WTC11 (cell line): ENCODE results near the gene ZNF341. TPM values are rescaled to one million over a fixed set of nuclear protein-coding genes. Genes with fewer than 3 reads are reported as not detected.

Experiments
- ATAC-seq: fragments of 200-7000 bp; cut with Tn5 transposase; 2 replicates; pipeline ENCODE4 v1.10.0; 2021; ENCODE audit warnings: mild to moderate bottlenecking, moderate library complexity
- CTCF ChIA-PET: fragments of 300-600 bp; sonication (Branson Sonifier 250); formaldehyde crosslinking; loops from one replicate; lab custom pipeline; 2021; ENCODE audit warnings: antibody characterized with exemption; lab: Charles Lee
- POLR2A ChIA-PET: fragments of 350-600 bp; sonication (Branson Sonifier 250); formaldehyde crosslinking; loops from one replicate; lab custom pipeline; 2021; ENCODE audit warnings: antibody characterized with exemption; lab: Charles Lee
- DNase-seq: peaks from one replicate; pipeline ENCODE4 v3.0.0; 2021; ENCODE audit warnings: low spot score
- H3K27ac Mint-ChIP-seq: 2 replicates; pipeline ENCODE4 v1.8.0; 2021; ENCODE audit warnings: mixed read lengths
- H3K27me3 Mint-ChIP-seq: 2 replicates; pipeline ENCODE4 v1.8.0; 2021; ENCODE audit warnings: low read depth, mild to moderate bottlenecking, moderate library complexity, mixed read lengths
- H3K36me3 Mint-ChIP-seq: 2 replicates; pipeline ENCODE4 v1.8.0; 2021; ENCODE audit warnings: mixed read lengths
- H3K4me1 Mint-ChIP-seq: 2 replicates; pipeline ENCODE4 v1.8.0; 2022; ENCODE audit warnings: mixed read lengths
- H3K4me3 Mint-ChIP-seq: 2 replicates; pipeline ENCODE4 v1.8.0; 2021; ENCODE audit warnings: mild to moderate bottlenecking, moderate library complexity, mixed read lengths
- H3K9me3 Mint-ChIP-seq: 2 replicates; pipeline ENCODE4 v1.8.0; 2021; ENCODE audit warnings: mixed read lengths
- AFF4 ChIP-seq: sonication (generic); formaldehyde crosslinking; IDR thresholded peaks from 2 replicates; pipeline ENCODE4 v1.8.1; 2023; ENCODE audit warnings: mild to moderate bottlenecking, missing genetic modification reagents, borderline replicate concordance
- E2F1 ChIP-seq: sonication (generic); formaldehyde crosslinking; IDR thresholded peaks from 2 replicates; pipeline ENCODE4 v1.8.0; 2022; ENCODE audit warnings: mild to moderate bottlenecking, missing genetic modification reagents
- E2F4 ChIP-seq: sonication (generic); formaldehyde crosslinking; IDR thresholded peaks from 2 replicates; pipeline ENCODE4 v1.8.1; 2022; ENCODE audit warnings: low read depth, mild to moderate bottlenecking, moderate library complexity, missing genetic modification reagents, borderline replicate concordance
- ELF4 ChIP-seq: sonication (generic); formaldehyde crosslinking; IDR thresholded peaks from 2 replicates; pipeline ENCODE4 v1.8.1; 2022; ENCODE audit warnings: low read depth, mild to moderate bottlenecking, moderate library complexity, missing genetic modification reagents
- ETV6 ChIP-seq: sonication (generic); formaldehyde crosslinking; IDR thresholded peaks from 2 replicates; pipeline ENCODE4 v1.8.1; 2022; ENCODE audit warnings: mild to moderate bottlenecking, missing genetic modification reagents
- FOXP1 ChIP-seq: sonication (generic); formaldehyde crosslinking; IDR thresholded peaks from 2 replicates; pipeline ENCODE4 v1.8.0; 2022; ENCODE audit warnings: missing genetic modification reagents, mild to moderate bottlenecking, moderate library complexity, borderline replicate concordance
- FOXP4 ChIP-seq: sonication (generic); formaldehyde crosslinking; IDR thresholded peaks from 2 replicates; pipeline ENCODE4 v1.8.0; 2022; ENCODE audit warnings: mild to moderate bottlenecking, missing genetic modification reagents
- GRHL2 ChIP-seq: fragments of 250-450 bp; sonication (Bioruptor Pico); IDR thresholded peaks from 2 replicates; pipeline ENCODE4 v1.8.0; 2022; ENCODE audit warnings: mild to moderate bottlenecking, moderate library complexity; ENCODE audit not compliant: insufficient replicate concordance, severe bottlenecking
- NFATC4 ChIP-seq: fragments of 250-450 bp; sonication (Bioruptor Pico); IDR thresholded peaks from 2 replicates; pipeline ENCODE4 v1.9.0; 2021; ENCODE audit warnings: mild to moderate bottlenecking
- NFE2L1 ChIP-seq: sonication (generic); formaldehyde crosslinking; IDR thresholded peaks from 2 replicates; pipeline ENCODE4 v1.8.1; 2023; ENCODE audit warnings: missing genetic modification reagents
- NR1H2 ChIP-seq: sonication (generic); formaldehyde crosslinking; IDR thresholded peaks from 2 replicates; pipeline ENCODE4 v1.9.0; 2021; ENCODE audit warnings: mild to moderate bottlenecking, moderate library complexity, missing genetic modification reagents
- NR2C2 ChIP-seq: sonication (generic); formaldehyde crosslinking; IDR thresholded peaks from 2 replicates; pipeline ENCODE4 v1.8.0; 2022; ENCODE audit warnings: mild to moderate bottlenecking, missing genetic modification reagents
- PREB ChIP-seq: sonication (generic); formaldehyde crosslinking; IDR thresholded peaks from 2 replicates; pipeline ENCODE4 v1.8.1; 2022; ENCODE audit warnings: mild to moderate bottlenecking, missing genetic modification reagents, moderate library complexity, borderline replicate concordance
- RORB ChIP-seq: fragments of 250-450 bp; sonication (Bioruptor Pico); IDR thresholded peaks from 2 replicates; pipeline ENCODE4 v1.9.0; 2021; ENCODE audit warnings: mild to moderate bottlenecking
- SMAD4 ChIP-seq: sonication (generic); formaldehyde crosslinking; IDR thresholded peaks from 2 replicates; pipeline ENCODE4 v1.8.0; 2022; ENCODE audit warnings: mild to moderate bottlenecking, missing genetic modification reagents
- SOX15 ChIP-seq: fragments of 250-450 bp; sonication (Bioruptor Pico); IDR thresholded peaks from 2 replicates; pipeline ENCODE4 v1.9.0; 2021; ENCODE audit warnings: mild to moderate bottlenecking
- USF1 ChIP-seq: sonication (generic); formaldehyde crosslinking; IDR thresholded peaks from 2 replicates; pipeline ENCODE4 v1.8.0; 2022; ENCODE audit warnings: mild to moderate bottlenecking, missing genetic modification reagents
- USF2 ChIP-seq: sonication (generic); formaldehyde crosslinking; IDR thresholded peaks from 2 replicates; pipeline ENCODE4 v1.8.1; 2023; ENCODE audit warnings: mild to moderate bottlenecking, missing genetic modification reagents, moderate library complexity
- ZNF232 ChIP-seq: sonication (generic); formaldehyde crosslinking; IDR thresholded peaks from 2 replicates; pipeline ENCODE4 v1.8.0; 2022; ENCODE audit warnings: mild to moderate bottlenecking, missing genetic modification reagents
- ZNF396 ChIP-seq: fragments of 250-450 bp; sonication (Bioruptor Pico); IDR thresholded peaks from 2 replicates; pipeline ENCODE4 v1.8.0; 2021; ENCODE audit warnings: mild to moderate bottlenecking, moderate library complexity, borderline replicate concordance
- ZNF532 ChIP-seq: fragments of 250-450 bp; sonication (Bioruptor Pico); IDR thresholded peaks from 2 replicates; pipeline ENCODE4 v1.9.0; 2021; ENCODE audit warnings: mild to moderate bottlenecking, borderline replicate concordance
- total RNA-seq: library from RNA; stranded (reverse); gene quantifications from 3 replicates; pipeline ENCODE4 v1.2.3, GENCODE V29; 2021

The ZNF341 gene
- total RNA-seq, 1 experiment from 2014 or later = 9.6 TPM

GRCh38 chr20:33808388-33808787, 76.6 kb downstream of the ZNF341 start (continued):
- no peak for TF ChIP-seq E2F1 (CRISPR knock-in tag)

- Mint-ChIP-seq H3K4me1 (peaks cover 17% of the 10 kb centered on the region), H3K4me3 (no peak overlapping the region), H3K9me3 (no peaks in the 10 kb centered on the region), H3K27me3 (no peaks in the 10 kb centered on the region), H3K27ac (no peak overlapping the region), H3K36me3 (no peaks in the 10 kb centered on the region)
- TF ChIP-seq NR1H2 = no peak
- TF ChIP-seq ZNF532 = no peak
- no peak for TF ChIP-seq FOXP1
- no peak for TF ChIP-seq USF1 (CRISPR knock-in tag)
- TF ChIP-seq ZNF396 (CRISPR knock-in tag) = no peak
- no peak for TF ChIP-seq SMAD4
- no peak for TF ChIP-seq SOX15 (CRISPR knock-in tag)
- TF ChIP-seq FOXP4 = no peak
- TF ChIP-seq AFF4 = no peak
- TF ChIP-seq ELF4 = no peak
- TF ChIP-seq USF2 (CRISPR knock-in tag) = no peak
- no peak for TF ChIP-seq NR2C2 (CRISPR knock-in tag)
- TF ChIP-seq PREB (CRISPR knock-in tag) = no peak
- no peak for TF ChIP-seq NFATC4 (CRISPR knock-in tag)
- no peak for TF ChIP-seq ZNF232 (CRISPR knock-in tag)
- TF ChIP-seq E2F4 (CRISPR knock-in tag) = no peak
- no peak for TF ChIP-seq RORB
- TF ChIP-seq GRHL2 (CRISPR knock-in tag) = no peak
- TF ChIP-seq ETV6 (CRISPR knock-in tag) = no peak
- TF ChIP-seq NFE2L1 (CRISPR knock-in tag) = no peak
- ATAC-seq (no peak), DNase-seq (no peak)
- CTCF ChIA-PET = interaction anchor here (1.2 to 3.6 kb wide), 4 partner anchors 11 to 52 kb away, joined by 3 to 22 read pairs (median 10); no protein-coding TSS in a partner anchor
- POLR2A ChIA-PET = interaction anchor here (1.6 kb wide), 1 partner anchor 18 kb away, joined by 5 read pairs; no protein-coding TSS in a partner anchor
Observed at GRCh38 chr20:33810259-33810658, 78.5 kb downstream of the ZNF341 start.
